Measurements from ENCODE around the gene MAPK8IP3. TPM values are rescaled to one million over a fixed set of nuclear protein-coding genes. Genes with fewer than 3 reads are reported as not detected.

The MAPK8IP3 gene
- total RNA-seq, 1 donor from 2014 or later, result 44.9 TPM

DNA sequence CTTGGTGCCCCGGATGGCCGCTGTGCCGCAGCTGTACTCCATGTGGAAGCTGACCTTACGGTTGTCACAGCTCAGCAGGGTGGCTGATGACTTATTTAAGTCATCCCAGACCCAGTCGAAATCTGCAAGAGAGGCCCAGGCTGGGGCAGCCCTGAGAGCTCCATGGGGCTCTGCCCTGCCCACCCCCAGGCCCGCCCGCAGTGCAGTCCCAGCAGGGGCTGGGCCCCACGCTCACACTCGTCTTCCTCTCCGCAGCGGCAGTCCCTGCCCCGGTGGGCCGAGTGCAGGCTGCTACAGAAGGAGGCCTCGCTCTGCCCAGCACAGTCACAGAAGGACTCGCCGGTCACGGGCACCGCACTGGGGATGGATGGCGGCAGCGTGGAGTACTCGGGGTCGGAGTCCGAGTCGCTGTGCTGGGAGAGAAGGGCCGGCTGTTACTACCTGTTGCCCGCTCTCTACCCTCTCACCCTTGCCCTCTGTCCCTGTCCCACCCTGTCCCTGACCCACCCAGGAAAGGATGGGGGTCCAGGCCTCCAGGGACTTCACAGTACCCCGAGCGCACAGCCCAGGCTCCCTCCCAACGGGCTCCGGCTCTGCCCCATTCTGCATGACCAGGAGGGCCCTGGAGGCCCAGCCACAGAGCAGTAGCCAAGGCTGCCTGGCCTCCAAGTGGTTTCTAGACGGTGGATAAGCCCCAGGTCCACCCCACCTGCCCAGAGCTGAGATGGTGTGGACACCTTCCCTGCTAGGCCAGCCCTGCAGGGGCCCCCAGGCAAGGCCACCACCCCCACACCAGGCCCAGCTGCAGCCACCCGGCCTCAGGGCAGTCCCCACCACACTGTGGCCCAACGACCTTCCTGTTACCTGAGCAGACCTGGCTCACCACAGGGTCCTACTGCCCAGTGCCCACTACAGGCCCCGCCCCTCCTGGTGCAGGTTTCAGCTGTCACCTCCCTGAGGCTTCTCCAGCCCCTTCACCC is 72.5 kb downstream of the MAPK8IP3 start:
- no peak overlapping the region for H3K4me3 ChIP-seq
- TF ChIP-seq POLR2A (IDR thresholded peaks at IDR 0.05) (no peak), POLR2AphosphoS5 (IDR thresholded peaks at IDR 0.05; ENCODE audit: insufficient read depth in 1 of 2, low read depth in 1 of 2) (no peak)
- TF ChIP-seq, protein P1, sequence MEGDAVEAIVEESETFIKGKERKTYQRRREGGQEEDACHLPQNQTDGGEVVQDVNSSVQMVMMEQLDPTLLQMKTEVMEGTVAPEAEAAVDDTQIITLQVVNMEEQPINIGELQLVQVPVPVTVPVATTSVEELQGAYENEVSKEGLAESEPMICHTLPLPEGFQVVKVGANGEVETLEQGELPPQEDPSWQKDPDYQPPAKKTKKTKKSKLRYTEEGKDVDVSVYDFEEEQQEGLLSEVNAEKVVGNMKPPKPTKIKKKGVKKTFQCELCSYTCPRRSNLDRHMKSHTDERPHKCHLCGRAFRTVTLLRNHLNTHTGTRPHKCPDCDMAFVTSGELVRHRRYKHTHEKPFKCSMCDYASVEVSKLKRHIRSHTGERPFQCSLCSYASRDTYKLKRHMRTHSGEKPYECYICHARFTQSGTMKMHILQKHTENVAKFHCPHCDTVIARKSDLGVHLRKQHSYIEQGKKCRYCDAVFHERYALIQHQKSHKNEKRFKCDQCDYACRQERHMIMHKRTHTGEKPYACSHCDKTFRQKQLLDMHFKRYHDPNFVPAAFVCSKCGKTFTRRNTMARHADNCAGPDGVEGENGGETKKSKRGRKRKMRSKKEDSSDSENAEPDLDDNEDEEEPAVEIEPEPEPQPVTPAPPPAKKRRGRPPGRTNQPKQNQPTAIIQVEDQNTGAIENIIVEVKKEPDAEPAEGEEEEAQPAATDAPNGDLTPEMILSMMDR (IDR thresholded peaks at IDR 0.05), result no peak
- DNase-seq (ENCODE audit: extremely low spot score in 2 of 2), result no peak
- peaks cover 52% of the 10 kb centered on the region for H3K4me1 ChIP-seq
- no peak overlapping the region for H3K27ac ChIP-seq
- peaks cover 0 to 38% of the 10 kb centered on the region in 2 donors for H3K36me3 ChIP-seq
- no peaks in the 10 kb centered on the region for H3K9me3 ChIP-seq
- intact Hi-C loops (cut with DNase I), result no loop called here
- H3K27me3 ChIP-seq, result no peaks in the 10 kb centered on the region

DNA sequence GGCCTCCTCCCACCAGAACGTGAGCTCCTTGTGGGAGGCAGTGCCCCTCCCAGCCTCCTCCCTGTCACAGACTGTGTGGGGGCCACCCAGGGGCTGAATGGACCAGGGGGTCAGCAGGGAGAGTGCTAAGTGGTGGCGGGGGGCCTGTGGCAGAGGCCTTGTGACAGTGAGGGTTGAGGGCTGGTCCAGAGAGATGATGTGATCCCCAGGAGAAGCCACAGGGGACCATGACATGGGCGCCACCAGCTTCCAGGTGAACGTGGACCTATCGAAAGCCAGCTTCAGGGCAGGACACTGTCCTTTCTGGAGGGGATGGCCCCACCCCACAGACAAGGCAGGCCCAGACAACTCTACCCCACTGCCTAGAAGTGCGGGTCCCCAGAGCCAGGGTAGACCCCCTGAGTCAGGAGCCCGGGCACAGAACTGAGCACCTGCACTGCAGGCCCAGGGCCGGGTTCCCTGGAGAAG is 73.3 kb downstream of the MAPK8IP3 start:
- Histone ChIP-seq H3K4me3 (no peak overlapping the region), H3K27ac (no peak overlapping the region), H3K4me1 (peaks cover 52% of the 10 kb centered on the region), H3K9me3 (no peaks in the 10 kb centered on the region), H3K27me3 (no peaks in the 10 kb centered on the region), H3K36me3 (peaks cover 0 to 38% of the 10 kb centered on the region in 2 donors)
- TF ChIP-seq POLR2AphosphoS5 (IDR thresholded peaks at IDR 0.05; ENCODE audit: insufficient read depth in 1 of 2, low read depth in 1 of 2) (no peak), POLR2A (IDR thresholded peaks at IDR 0.05) (no peak)
- TF ChIP-seq, protein P1 (IDR thresholded peaks at IDR 0.05), result no peak
- DNase-seq (ENCODE audit: extremely low spot score in 2 of 2), result no peak
- intact Hi-C loops (cut with DNase I), result no loop called here

DNA sequence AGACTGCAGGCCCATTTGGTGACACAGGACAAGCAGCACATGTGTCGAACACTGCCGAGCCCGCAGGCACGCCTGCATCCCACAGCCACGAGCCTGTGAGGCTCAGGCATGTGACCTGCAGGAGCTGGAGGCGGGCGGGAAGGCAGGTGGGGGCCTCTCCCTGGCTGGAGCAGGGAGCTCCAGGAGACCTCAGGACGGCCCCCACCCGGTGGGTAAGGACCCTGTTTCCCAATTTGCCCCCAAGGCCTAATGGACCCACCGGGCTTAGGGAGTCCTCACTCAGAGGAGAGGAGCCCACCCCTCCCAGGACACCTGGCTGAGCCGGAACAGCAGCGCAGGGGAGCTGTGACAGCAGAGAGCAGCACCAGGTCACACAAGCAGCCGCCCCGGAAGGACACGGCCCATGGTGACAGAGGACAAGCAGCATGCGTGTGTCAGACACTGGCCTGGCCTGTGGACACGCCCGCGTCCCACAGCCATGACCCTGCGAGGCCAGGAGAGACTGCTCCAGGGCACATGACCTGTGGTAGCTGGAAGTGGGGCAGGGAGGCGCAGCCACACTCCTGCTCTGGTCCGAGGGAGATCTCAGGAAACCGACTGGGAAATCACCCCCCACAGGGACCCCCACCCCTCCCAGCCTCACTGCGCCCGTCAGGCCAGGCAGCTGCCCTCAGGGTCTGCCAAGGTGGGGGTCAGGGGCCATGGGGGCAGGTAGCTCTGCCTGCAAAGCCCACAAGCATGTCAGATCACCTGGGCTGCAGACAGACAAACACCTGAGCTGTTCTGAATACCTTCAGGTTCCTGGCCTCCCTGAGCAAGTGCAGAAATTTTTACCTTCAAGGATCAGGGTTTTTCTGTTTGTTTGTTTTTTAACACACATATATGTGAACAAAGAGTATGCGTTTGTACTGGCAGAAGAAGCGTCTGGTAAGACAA is 74.0 kb downstream of the MAPK8IP3 start:
- Histone ChIP-seq H3K9me3 (no peaks in the 10 kb centered on the region), H3K4me3 (no peak overlapping the region), H3K4me1 (peaks cover 52% of the 10 kb centered on the region), H3K27ac (no peak overlapping the region), H3K27me3 (no peaks in the 10 kb centered on the region), H3K36me3 (peaks cover 0 to 38% of the 10 kb centered on the region in 2 donors)
- TF ChIP-seq POLR2AphosphoS5 (IDR thresholded peaks at IDR 0.05; ENCODE audit: insufficient read depth in 1 of 2, low read depth in 1 of 2) (no peak), POLR2A (IDR thresholded peaks at IDR 0.05) (no peak)
- TF ChIP-seq, protein P1 (IDR thresholded peaks at IDR 0.05), result no peak
- intact Hi-C loops (cut with DNase I), result no loop called here
- DNase-seq (ENCODE audit: extremely low spot score in 2 of 2), result no peak

DNA sequence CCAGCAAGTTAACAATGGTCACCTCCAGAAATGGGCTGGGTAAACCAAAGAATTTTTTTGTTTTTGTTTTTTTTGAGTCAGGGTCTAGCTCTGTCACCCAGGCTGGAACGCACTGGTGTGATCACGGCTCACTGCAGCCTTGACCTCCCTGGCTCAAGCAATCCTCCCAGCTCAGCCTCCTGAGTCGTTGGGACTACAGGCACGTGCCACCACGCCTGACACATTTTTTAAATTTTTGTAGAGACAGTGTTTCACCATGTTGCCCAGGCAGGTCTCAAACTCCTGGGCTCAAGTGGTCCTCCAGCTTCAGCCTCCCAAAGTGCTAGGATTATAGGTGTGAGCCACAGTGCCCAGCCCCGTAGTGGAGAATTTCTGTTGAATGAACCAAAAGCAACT is 74.7 kb downstream of the MAPK8IP3 start:
- peak overlapping the region in 1 of 2 donors; percentile 89 for H3K4me3 ChIP-seq
- H3K36me3 ChIP-seq, result peaks cover 0 to 35% of the 10 kb centered on the region in 2 donors
- no peaks in the 10 kb centered on the region for H3K9me3 ChIP-seq
- TF ChIP-seq POLR2A (IDR thresholded peaks at IDR 0.05), result no peak
- TF ChIP-seq, protein P1 (IDR thresholded peaks at IDR 0.05), result no peak
- TF ChIP-seq POLR2AphosphoS5 (IDR thresholded peaks at IDR 0.05; ENCODE audit: insufficient read depth in 1 of 2, low read depth in 1 of 2), result no peak
- intact Hi-C loops (cut with DNase I), result no loop called here
- no peak for DNase-seq (ENCODE audit: extremely low spot score in 2 of 2)
- no peaks in the 10 kb centered on the region for H3K27me3 ChIP-seq
- peaks cover 54% of the 10 kb centered on the region for H3K4me1 ChIP-seq
- no peak overlapping the region for H3K27ac ChIP-seq
